ENCODE results near the gene DCTPP1.

DNA sequence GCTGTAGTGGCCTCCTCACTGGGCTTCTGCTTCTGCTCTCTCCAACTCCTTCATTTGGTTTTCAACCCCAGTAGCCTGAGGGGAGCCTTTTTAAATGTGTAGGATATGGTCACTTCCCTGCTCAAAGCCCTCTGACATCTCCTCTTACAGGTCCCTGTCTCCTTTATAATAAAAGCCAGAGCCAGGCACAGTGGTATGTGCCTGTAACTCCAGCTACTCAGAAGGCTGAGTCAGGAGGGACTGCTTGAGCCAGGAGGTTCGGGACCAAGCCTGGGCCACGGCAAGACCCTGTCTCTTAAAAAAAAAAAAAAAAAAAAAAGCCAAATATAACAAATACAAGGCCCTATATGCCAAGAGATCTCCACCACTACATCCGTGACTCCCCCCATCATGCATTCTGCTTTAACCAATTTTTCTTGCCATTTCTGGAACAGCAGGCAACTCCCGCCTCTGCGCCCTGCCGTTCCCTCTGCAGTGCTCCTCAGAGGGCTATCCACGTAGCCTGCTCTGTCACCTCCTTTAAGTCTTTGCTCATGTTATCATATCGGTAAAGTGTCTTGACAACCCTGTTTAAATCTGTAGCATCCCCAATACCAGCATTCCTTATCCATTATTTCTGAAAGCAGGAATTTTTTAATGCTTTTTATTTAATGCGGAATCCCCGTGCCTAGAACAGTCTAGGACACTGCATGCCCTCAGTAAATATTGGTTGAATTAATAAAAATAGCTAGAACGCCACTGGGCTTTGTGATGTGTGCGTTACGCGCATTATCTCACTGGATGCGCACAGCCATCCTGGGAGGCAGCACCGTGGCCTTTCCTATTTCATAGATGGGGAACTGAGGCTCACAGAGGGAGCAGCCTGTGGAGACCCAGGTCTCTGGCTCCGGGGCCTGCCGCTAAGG is 13.0 kb downstream of the DCTPP1 start:
- no peak for TF ChIP-seq CTCF (IDR thresholded peaks at IDR 0.05; ENCODE audit: poor library complexity, severe bottlenecking)
- TF ChIP-seq REST (IDR thresholded peaks at IDR 0.05; ENCODE audit: borderline replicate concordance), result no peak
- TF ChIP-seq RAD21 (conservative IDR thresholded peaks at IDR 0.05), result no peak
- no peak for TF ChIP-seq EZH2 (IDR thresholded peaks at IDR 0.05; ENCODE audit: borderline replicate concordance, insufficient read depth, low read length, poor library complexity, severe bottlenecking)
- TF ChIP-seq POLR2AphosphoS5 (IDR thresholded peaks at IDR 0.05), result no peak
